Glomerular visceral epithelial cell (primary cell): ENCODE data around the gene SHTN1.
A peak's percentile ranks its signal among the peaks of the same experiment; 100 is the strongest.

ENCODE experiments used
- DNase-seq: peaks from one replicate; pipeline ENCODE4 v3.0.0-alpha.2; 2016; ENCODE audit errors: extremely low spot score

The SHTN1 gene

GRCh38 chr10:117005026-117005526 is at the start of gene SHTN1:
TSS of gene SHTN1 (minus strand) at chr10:117005187. CDS start at chr10:117005079, 108 bp downstream.
- DNase-seq = peak; percentile 84

- no peak for DNase-seq
Observed at GRCh38 chr10:117053482-117053881, 48.5 kb upstream of the SHTN1 start.

- DNase-seq = no peak
Observed at GRCh38 chr10:117047947-117048346, 43.0 kb upstream of the SHTN1 start.

GRCh38 chr10:117016266-117016665 is 11.3 kb upstream of the SHTN1 start:
- no peak for DNase-seq

- DNase-seq = no peak
Observed at GRCh38 chr10:117014835-117015234, 9.8 kb upstream of the SHTN1 start.

GRCh38 chr10:117007080-117007479 is 2.1 kb upstream of the SHTN1 start:
- peak; percentile 40 for DNase-seq

- DNase-seq = peak; percentile 46
Observed at GRCh38 chr10:117005527-117006055, 604 bp upstream of the SHTN1 start.

- peak; percentile 52 for DNase-seq
Observed at GRCh38 chr10:117004227-117005025, 561 bp downstream of the SHTN1 start.

- DNase-seq = peak; percentile 28
Observed at GRCh38 chr10:117003336-117003735, 1.7 kb downstream of the SHTN1 start.

GRCh38 chr10:117002206-117002605 is 2.8 kb downstream of the SHTN1 start:
- DNase-seq = no peak

GRCh38 chr10:117001144-117001543 is 3.8 kb downstream of the SHTN1 start:
- DNase-seq = no peak

- DNase-seq = no peak
Observed at GRCh38 chr10:117000580-117000979, 4.4 kb downstream of the SHTN1 start.

GRCh38 chr10:116998172-116998571 is 6.8 kb downstream of the SHTN1 start:
- DNase-seq = no peak

- DNase-seq = no peak
Observed at GRCh38 chr10:116997015-116997414, 8.0 kb downstream of the SHTN1 start.

- DNase-seq = no peak
Observed at GRCh38 chr10:116995648-116996047, 9.3 kb downstream of the SHTN1 start.

- no peak for DNase-seq
Observed at GRCh38 chr10:116994113-116994890, 10.7 kb downstream of the SHTN1 start.

- no peak for DNase-seq
Observed at GRCh38 chr10:116993610-116994009, 11.4 kb downstream of the SHTN1 start.

- no peak for DNase-seq
Observed at GRCh38 chr10:116992183-116992582, 12.8 kb downstream of the SHTN1 start.

GRCh38 chr10:116990276-116990800 is 14.6 kb downstream of the SHTN1 start:
- no peak for DNase-seq

GRCh38 chr10:116989439-116989838 is 15.5 kb downstream of the SHTN1 start:
- no peak for DNase-seq

GRCh38 chr10:116988311-116988710 is 16.7 kb downstream of the SHTN1 start:
- DNase-seq = no peak

GRCh38 chr10:116985611-116986010 is 19.4 kb downstream of the SHTN1 start:
- no peak for DNase-seq
